HepG2 (cell line): Measurements from ENCODE around the gene TYROBP. TPM values are rescaled to one million over a fixed set of nuclear protein-coding genes. Genes with fewer than 3 reads are reported as not detected.

ENCODE experiments used
- ATF3 ChIP-seq: sonication (generic); formaldehyde crosslinking; IDR thresholded peaks from 2 replicates; pipeline ENCODE4 v1.4.0; 2020; ENCODE audit warnings: missing genetic modification reagents
- NFE2L2 ChIP-seq: fragments of 150-350 bp; IDR thresholded peaks from 2 replicates; pipeline ENCODE4 v1.6.1; 2014; ENCODE audit warnings: low read length
- NFYC ChIP-seq: IDR thresholded peaks from 2 replicates; pipeline ENCODE4 v1.6.1; 2016; ENCODE audit warnings: missing genetic modification reagents, missing compliant biosample characterization
- STAT6 ChIP-seq: sonication (generic); formaldehyde crosslinking; IDR thresholded peaks from 2 replicates; pipeline ENCODE4 v1.4.0; 2020; ENCODE audit warnings: missing genetic modification reagents, mild to moderate bottlenecking, borderline replicate concordance
- TARDBP ChIP-seq: sonication (generic); formaldehyde crosslinking; IDR thresholded peaks from 2 replicates; pipeline ENCODE4 v1.8.0; 2022; ENCODE audit warnings: mild to moderate bottlenecking, missing genetic modification reagents
- TEAD2 ChIP-seq: sonication (generic); formaldehyde crosslinking; IDR thresholded peaks from 2 replicates; pipeline ENCODE4 v1.9.0; 2021; ENCODE audit warnings: missing genetic modification reagents
- TRAFD1 ChIP-seq: sonication (generic); formaldehyde crosslinking; IDR thresholded peaks from 2 replicates; pipeline ENCODE4 v1.5.1; 2020; ENCODE audit warnings: missing genetic modification reagents, mild to moderate bottlenecking, borderline replicate concordance
- USF2 ChIP-seq, 2 experiments: sonication (generic) in 1 of 2; formaldehyde crosslinking in 1 of 2; IDR thresholded peaks; 2 replicates each; pipeline versions ENCODE4 v1.5.1 to v1.6.1; 2011 to 2020; ENCODE audit warnings: borderline replicate concordance in 1 of 2, low read depth in 1 of 2, low read length in 1 of 2, mild to moderate bottlenecking in 1 of 2, missing genetic modification reagents in 1 of 2, moderate library complexity in 1 of 2
- ZBTB37 ChIP-seq: sonication (generic); formaldehyde crosslinking; IDR thresholded peaks from 2 replicates; pipeline ENCODE4 v1.4.0; 2020; ENCODE audit warnings: mild to moderate bottlenecking, missing genetic modification reagents
- ZFP41 ChIP-seq: sonication (generic); formaldehyde crosslinking; IDR thresholded peaks from 2 replicates; pipeline ENCODE4 v1.4.0; 2020; ENCODE audit warnings: mild to moderate bottlenecking, missing genetic modification reagents, borderline replicate concordance
- ZNF136 ChIP-seq: sonication (generic); formaldehyde crosslinking; IDR thresholded peaks from 2 replicates; pipeline ENCODE4 v1.8.1; 2022; ENCODE audit warnings: low read depth, mild to moderate bottlenecking, moderate library complexity, missing genetic modification reagents
- ZNF160 ChIP-seq: sonication (generic); formaldehyde crosslinking; IDR thresholded peaks from 2 replicates; pipeline ENCODE4 v1.8.0; 2022; ENCODE audit warnings: mild to moderate bottlenecking, inconsistent platforms, missing genetic modification reagents
- ZNF275 ChIP-seq: sonication (generic); formaldehyde crosslinking; IDR thresholded peaks from 2 replicates; pipeline ENCODE4 v1.8.0; 2022; ENCODE audit warnings: missing genetic modification reagents, mild to moderate bottlenecking, inconsistent platforms, borderline replicate concordance
- ZNF543 ChIP-seq: sonication (generic); formaldehyde crosslinking; IDR thresholded peaks from 2 replicates; pipeline ENCODE4 v1.4.0; 2020; ENCODE audit warnings: mild to moderate bottlenecking, missing genetic modification reagents
- ZNF766 ChIP-seq: sonication (generic); formaldehyde crosslinking; IDR thresholded peaks from 2 replicates; pipeline ENCODE4 v1.5.0; 2020; ENCODE audit warnings: missing genetic modification reagents, borderline replicate concordance
- ZNF780A ChIP-seq: sonication (generic); formaldehyde crosslinking; IDR thresholded peaks from 2 replicates; pipeline ENCODE4 v1.8.0; 2022; ENCODE audit warnings: mild to moderate bottlenecking, missing genetic modification reagents, moderate library complexity
- ZNF781 ChIP-seq: sonication (generic); formaldehyde crosslinking; IDR thresholded peaks from 2 replicates; pipeline ENCODE4 v1.5.1; 2020; ENCODE audit warnings: borderline replicate concordance, mild to moderate bottlenecking, missing genetic modification reagents; ENCODE audit errors: not compliant biosample characterization
- ZSCAN20 ChIP-seq: sonication (generic); formaldehyde crosslinking; IDR thresholded peaks from 2 replicates; pipeline ENCODE4 v1.4.0; 2020; ENCODE audit warnings: missing genetic modification reagents, mild to moderate bottlenecking, borderline replicate concordance
- polyA plus RNA-seq, 8 experiments: library from polyadenylated mRNA; depleted of rRNA in 3 of 8; stranded (reverse) in 7 of 8; unstranded in 1 of 8; fragments of >200 nt; fragmentation: Illumina TruSeq in 4 of 8; extraction: Trizol in 4 of 8; gene quantifications; 2 replicates each; pipeline versions ENCODE4 v1.2.1 to v1.2.3, GENCODE V29; 2011 to 2016; ENCODE audit warnings: low read depth in 4 of 8, missing spikeins in 1 of 8, mixed read lengths in 1 of 8; ENCODE audit not compliant: insufficient read depth in 1 of 8
- total RNA-seq, 5 experiments: library from RNA; depleted of rRNA; stranded (reverse); fragments of >200 nt; fragmentation: Illumina TruSeq; extraction: Trizol; gene quantifications; 2 replicates each; pipeline ENCODE4 v1.2.3, GENCODE V29; 2016; ENCODE audit warnings: low read depth in 1 of 5

Gene TYROBP
- total and polyA plus RNA-seq, 2 of the 13 experiments (the other 11 are each of a cell fraction or from before 2014, with no cell fraction given), result not detected

- TF ChIP-seq NFYC (CRISPR knock-in tag), result peak; percentile 23; the same call in 1 of the 2 replicates
- TF ChIP-seq ZNF136 (CRISPR knock-in tag), result 0 out of 2 replicates have a peak, but pooled peaks have one; percentile 35
- peak; percentile 78; the same call in 1 of the 2 replicates for TF ChIP-seq ZNF275
- 0 out of 2 replicates have a peak, but pooled peaks have one; percentile 79 for TF ChIP-seq TEAD2
- TF ChIP-seq USF2 (IDR thresholded peaks at IDR 0.05; ENCODE audit: low read depth, low read length), result no peak
- no peak; the same call in 1 of the 2 replicates for TF ChIP-seq USF2 (CRISPR knock-in tag; IDR thresholded peaks at IDR 0.05; ENCODE audit: borderline replicate concordance)
- TF ChIP-seq ZSCAN20, result peak; percentile 96
- TF ChIP-seq ZNF543, result peak; percentile 91
- TF ChIP-seq NFE2L2, result no peak
- no peak; the same call in 1 of the 2 replicates for TF ChIP-seq TRAFD1 (CRISPR knock-in tag)
- peak; percentile 65; the same call in 1 of the 2 replicates for TF ChIP-seq ZNF780A (CRISPR knock-in tag)
- peak; percentile 91 for TF ChIP-seq ZNF766 (CRISPR knock-in tag)
- peak; percentile 99 for TF ChIP-seq ZNF781 (CRISPR knock-in tag)
- peak; percentile 88; the same call in 1 of the 2 replicates for TF ChIP-seq ZNF160
- no peak for TF ChIP-seq ZFP41 (CRISPR knock-in tag)
- TF ChIP-seq TARDBP (CRISPR knock-in tag), result no peak
- peak; percentile 73; the same call in 1 of the 2 replicates for TF ChIP-seq ATF3 (CRISPR knock-in tag)
- TF ChIP-seq ZBTB37 (CRISPR knock-in tag), result no peak
- no peak for TF ChIP-seq STAT6
Observed at GRCh38 chr19:35879770-35880317, 28.3 kb downstream of the TYROBP start (continued).
